Stimulated activated CD8-positive, alpha-beta memory T cell treated with anti-CD3 and anti-CD28 coated beads, Interleukin-15, amount 100 ng/mL, for 48 hours (primary cell): Measurements from ENCODE around the gene EZR.
A peak's percentile ranks its signal among the peaks of the same experiment; 100 is the strongest.

Experiments used
- DNase-seq, 2 donors: peaks; one replicate each; pipeline ENCODE4 v3.0.0-alpha.2; 2020; ENCODE audit warnings: low read depth in 2 of 2

The EZR gene

GRCh38 chr6:158819213-158819976 lies at the start of gene EZR:
Gene EZR (minus strand): TSS chr6:158819368. CDS start chr6:158818093, 1,275 bp downstream.
- DNase-seq = peak; percentile 81 to 83

GRCh38 chr6:158868122-158868480 lies 48.9 kb upstream of the EZR start:
- DNase-seq = no peak

- DNase-seq = no peak
Observed at GRCh38 chr6:158867381-158868121, 48.4 kb upstream of the EZR start.

- DNase-seq = no peak
Observed at GRCh38 chr6:158865769-158866168, 46.6 kb upstream of the EZR start.

GRCh38 chr6:158863646-158864045 lies 44.5 kb upstream of the EZR start:
- no peak for DNase-seq

- DNase-seq = no peak
Observed at GRCh38 chr6:158861686-158862381, 42.7 kb upstream of the EZR start.

GRCh38 chr6:158860279-158860865 lies 41.2 kb upstream of the EZR start:
- no peak for DNase-seq

- DNase-seq = no peak
Observed at GRCh38 chr6:158856261-158856660, 37.1 kb upstream of the EZR start.

GRCh38 chr6:158854214-158855101 lies 35.3 kb upstream of the EZR start:
- no peak for DNase-seq

- no peak for DNase-seq
Observed at GRCh38 chr6:158853880-158854213, 34.7 kb upstream of the EZR start.

- peak; percentile 80 to 81 for DNase-seq
Observed at GRCh38 chr6:158853072-158853879, 34.1 kb upstream of the EZR start.

GRCh38 chr6:158852312-158853071 lies 33.3 kb upstream of the EZR start:
- DNase-seq = no peak

GRCh38 chr6:158850807-158851115 lies 31.6 kb upstream of the EZR start:
- no peak for DNase-seq

- no peak for DNase-seq
Observed at GRCh38 chr6:158849899-158850806, 31.0 kb upstream of the EZR start.

- no peak for DNase-seq
Observed at GRCh38 chr6:158848490-158848895, 29.3 kb upstream of the EZR start.

- DNase-seq = no peak
Observed at GRCh38 chr6:158847786-158848185, 28.6 kb upstream of the EZR start.

- no peak for DNase-seq
Observed at GRCh38 chr6:158847012-158847529, 27.9 kb upstream of the EZR start.
